Brain microvascular endothelial cell (primary cell): Measurements from ENCODE around the gene TGFA.
A peak's percentile ranks its signal among the peaks of the same experiment; 100 is the strongest.

ENCODE experiments used
- DNase-seq: peaks from one replicate; pipeline ENCODE4 v3.0.0-alpha.2; 2020
- H3K27ac ChIP-seq: fragments of 250-450 bp; sonication (Bioruptor Pico); 2 replicates; pipeline ENCODE4 v1.5.1; 2020; ENCODE audit warnings: mild to moderate bottlenecking, moderate library complexity
- H3K27me3 ChIP-seq: fragments of 250-450 bp; sonication (Bioruptor Pico); replicated peaks from 2 replicates; pipeline ENCODE4 v1.5.1; 2020; ENCODE audit warnings: mild to moderate bottlenecking
- H3K36me3 ChIP-seq: fragments of 250-450 bp; sonication (Bioruptor Pico); replicated peaks from 2 replicates; pipeline ENCODE4 v1.5.1; 2020; ENCODE audit warnings: mild to moderate bottlenecking
- H3K4me3 ChIP-seq: 2 replicates; pipeline ENCODE4 v1.5.1; 2011; ENCODE audit warnings: low read depth, mild to moderate bottlenecking, control low read depth, low read length, moderate library complexity
- CTCF ChIP-seq: IDR thresholded peaks from 2 replicates; pipeline ENCODE4 v1.5.1; 2011; ENCODE audit warnings: low read depth, mild to moderate bottlenecking, moderate library complexity, low read length, control low read depth, inconsistent platforms; ENCODE audit errors: missing control alignments
- in situ Hi-C: cut with HindIII; loops from 2 replicates; pipeline ENCODE4 v1.10.0; 2017; ENCODE audit warnings: low sequenced_read_pairs, low pct_ligation_motif_present

TGFA gene

DNA sequence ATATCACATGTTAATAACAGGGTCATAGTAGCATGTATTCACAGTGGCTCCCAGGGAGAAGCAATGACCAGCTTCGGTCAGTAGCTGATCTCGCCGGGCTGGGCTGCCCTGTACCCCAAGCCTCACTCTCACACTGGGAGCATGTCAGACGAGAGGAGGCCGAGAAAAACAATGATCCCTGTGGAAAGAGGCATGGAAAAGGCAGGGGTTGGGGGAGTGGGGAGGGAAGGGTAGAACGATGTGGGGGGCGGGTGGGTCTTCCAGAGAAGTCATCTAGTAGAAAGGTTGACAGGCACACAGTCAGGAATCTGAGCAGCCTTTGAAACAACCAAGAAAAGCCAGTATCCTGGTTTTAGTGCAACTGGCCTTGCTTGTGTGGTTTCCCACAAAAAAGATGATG is 25.4 kb downstream of the TGFA start:
- no peak overlapping the region for H3K4me3 ChIP-seq
- TF ChIP-seq CTCF, result no peak
- no peaks in the 10 kb centered on the region for H3K27me3 ChIP-seq
- H3K27ac ChIP-seq, result no peak overlapping the region
- in situ Hi-C loops, result no loop called here
- no peak for DNase-seq
- no peaks in the 10 kb centered on the region for H3K36me3 ChIP-seq

GRCh38 chr2:70527447-70528080 is 26.1 kb downstream of the TGFA start:
- H3K27ac ChIP-seq, result no peak overlapping the region
- no peak overlapping the region for H3K4me3 ChIP-seq

DNA sequence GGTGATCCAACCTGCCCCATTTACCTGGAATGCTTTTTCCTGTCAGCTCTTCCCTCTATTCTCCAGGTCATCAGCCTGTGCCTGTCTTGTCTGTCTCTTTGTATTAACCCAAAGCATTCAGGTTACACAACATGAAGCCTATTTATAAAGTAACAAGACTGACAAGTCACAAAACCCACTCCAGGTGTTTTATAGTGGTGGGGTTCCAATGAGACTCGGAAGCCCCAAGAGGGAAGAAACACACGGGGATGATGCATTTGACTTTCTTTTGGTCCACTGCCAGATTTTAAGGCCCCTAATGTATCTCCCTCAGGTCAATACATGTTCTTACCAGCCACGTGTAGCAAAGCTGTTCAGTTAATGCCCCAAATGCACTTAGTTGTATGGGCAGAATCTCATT is 27.5 kb downstream of the TGFA start:
- H3K36me3 ChIP-seq, result no peaks in the 10 kb centered on the region
- no peak for TF ChIP-seq CTCF
- no peaks in the 10 kb centered on the region for H3K27me3 ChIP-seq
- in situ Hi-C loops, result no loop called here
- H3K27ac ChIP-seq, result no peak overlapping the region
- no peak for DNase-seq
- no peak overlapping the region for H3K4me3 ChIP-seq

More at GRCh38 chr2:70527447-70528080, 26.1 kb downstream of the TGFA start:
- Histone ChIP-seq H3K36me3 (no peaks in the 10 kb centered on the region), H3K27me3 (no peaks in the 10 kb centered on the region)
- no peak for TF ChIP-seq CTCF
- DNase-seq, result no peak
- in situ Hi-C loops, result no loop called here

- no peak for DNase-seq
- Histone ChIP-seq H3K36me3 (no peaks in the 10 kb centered on the region), H3K4me3 (no peak overlapping the region), H3K27ac (no peak overlapping the region), H3K27me3 (no peaks in the 10 kb centered on the region)
- in situ Hi-C loops, result no loop called here
- no peak for TF ChIP-seq CTCF
These were observed 28.6 kb downstream of the TGFA start for GRCh38 chr2:70525032-70525431.

GRCh38 chr2:70523996-70524965 is 29.3 kb downstream of the TGFA start:
- peak; percentile 7 for DNase-seq
- in situ Hi-C loops, result no loop called here
- Histone ChIP-seq H3K4me3 (no peak overlapping the region), H3K27me3 (no peaks in the 10 kb centered on the region), H3K27ac (no peak overlapping the region), H3K36me3 (no peaks in the 10 kb centered on the region)
- no peak for TF ChIP-seq CTCF

- no peak for DNase-seq
- Histone ChIP-seq H3K27me3 (no peaks in the 10 kb centered on the region), H3K27ac (no peak overlapping the region), H3K4me3 (no peak overlapping the region), H3K36me3 (no peaks in the 10 kb centered on the region)
- TF ChIP-seq CTCF, result no peak
- in situ Hi-C loops, result no loop called here
These were observed 30.0 kb downstream of the TGFA start for GRCh38 chr2:70523672-70523995.
